Cerebellar cortex (tissue), 1 donor: ENCODE measurements around the gene ABHD2.
A peak's percentile ranks its signal among the peaks of the same experiment; 100 is the strongest.

Source experiments
- DNase-seq: peaks from one replicate; pipeline ENCODE4 v3.0.0-alpha.2; 2015; ENCODE audit warnings: low spot score

ABHD2 gene

DNA sequence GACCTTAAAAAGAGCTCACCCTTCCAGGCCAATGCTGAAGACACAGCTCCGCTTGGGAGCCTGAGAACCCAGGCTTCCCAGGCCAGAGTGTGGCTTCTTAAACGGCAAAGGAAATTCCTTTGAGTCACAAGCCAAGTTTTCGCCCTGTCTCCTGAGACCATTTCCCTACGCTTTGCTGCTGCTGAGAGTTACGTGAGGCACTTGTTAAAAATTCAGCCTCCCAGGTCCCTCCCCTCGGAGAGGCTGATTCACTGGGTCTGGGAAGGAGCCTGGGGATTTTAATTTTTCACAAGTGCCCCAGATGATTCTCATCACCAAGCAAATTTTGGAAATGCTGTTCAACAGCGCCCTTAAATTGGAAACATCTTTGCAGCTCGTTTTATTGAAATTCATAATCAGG, 107.6 kb downstream of the ABHD2 start:
- no peak for DNase-seq

DNA sequence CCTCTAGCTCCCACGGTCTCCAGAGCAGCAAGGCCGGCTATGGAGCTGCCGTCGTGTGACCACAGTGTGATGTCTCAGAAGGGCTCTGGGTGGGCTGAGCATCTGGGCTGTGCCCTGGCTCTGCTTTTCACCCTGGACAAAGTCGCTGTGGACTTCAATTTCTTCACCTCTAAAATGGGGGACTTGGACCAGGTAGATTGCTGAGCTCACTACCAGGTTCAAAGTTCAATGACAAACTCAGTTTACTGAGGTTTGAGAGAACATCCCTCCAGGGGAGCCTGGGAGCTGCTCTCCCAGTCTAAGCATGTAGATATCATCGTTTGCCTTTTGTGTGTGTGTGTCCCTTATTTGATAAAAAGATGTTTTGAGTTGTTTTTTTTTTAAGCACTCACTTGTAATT, 108.0 kb downstream of the ABHD2 start:
- no peak for DNase-seq

DNA sequence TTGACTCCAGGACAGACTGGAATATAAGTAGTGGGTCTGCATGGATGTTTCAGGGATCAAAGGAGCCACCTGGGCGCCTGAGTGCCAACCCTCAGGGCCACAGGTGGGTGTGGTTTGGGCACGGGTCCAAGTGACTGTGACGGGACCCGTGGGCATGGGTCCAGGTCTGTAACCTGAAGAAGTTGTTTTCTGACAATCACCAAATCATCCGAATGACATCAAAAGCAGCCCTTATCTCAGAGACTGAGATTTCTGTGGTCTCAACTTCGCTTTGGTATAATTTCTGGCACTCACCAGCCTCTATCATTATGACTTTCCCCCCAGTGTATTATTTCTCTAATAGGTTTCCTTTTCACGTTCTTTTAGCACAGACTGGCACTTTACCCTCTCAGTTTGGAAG, 108.7 kb downstream of the ABHD2 start:
- no peak for DNase-seq

DNA sequence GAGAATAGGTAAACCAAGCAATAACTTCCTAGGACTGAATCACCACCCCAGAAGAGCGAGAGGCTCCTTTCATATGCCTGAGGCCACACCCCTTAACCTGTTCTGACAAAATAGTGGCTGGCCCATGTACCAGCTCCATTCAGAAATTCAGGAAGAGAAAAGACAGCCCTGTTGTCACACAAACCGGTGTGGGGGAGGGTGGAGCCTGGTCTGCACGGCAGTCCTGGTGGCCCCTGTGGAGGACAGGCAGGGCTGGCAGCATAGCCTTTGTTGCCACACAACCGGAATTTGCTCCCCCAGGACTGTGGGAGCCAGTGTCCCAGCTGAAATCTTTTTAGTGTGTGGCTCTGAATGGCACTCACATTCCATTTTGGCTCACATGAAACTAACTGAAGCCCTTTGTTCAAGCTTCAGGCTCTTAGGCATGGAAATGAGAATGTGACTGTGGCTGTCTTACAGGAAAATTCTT, 109.3 kb downstream of the ABHD2 start:
- peak; percentile 30 for DNase-seq

DNA sequence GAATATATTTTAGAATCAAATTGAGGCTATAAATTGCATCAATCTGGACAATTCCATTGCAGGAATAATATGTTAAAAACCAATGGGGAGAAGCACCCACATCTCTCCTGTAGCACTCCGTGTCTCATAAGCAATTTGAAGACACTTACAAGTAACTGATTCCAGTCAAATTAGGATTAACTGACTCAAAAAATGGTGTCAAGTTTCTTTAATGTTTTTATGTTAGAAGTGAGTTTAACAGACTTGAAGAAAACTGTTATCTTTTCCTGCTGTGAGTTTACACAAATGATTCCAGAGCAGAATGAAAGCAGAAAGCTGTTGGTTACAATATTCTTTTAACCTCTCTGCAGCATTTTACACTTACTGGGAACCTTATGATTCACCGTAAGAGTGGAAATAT, 109.9 kb downstream of the ABHD2 start:
- DNase-seq: no peak

DNA sequence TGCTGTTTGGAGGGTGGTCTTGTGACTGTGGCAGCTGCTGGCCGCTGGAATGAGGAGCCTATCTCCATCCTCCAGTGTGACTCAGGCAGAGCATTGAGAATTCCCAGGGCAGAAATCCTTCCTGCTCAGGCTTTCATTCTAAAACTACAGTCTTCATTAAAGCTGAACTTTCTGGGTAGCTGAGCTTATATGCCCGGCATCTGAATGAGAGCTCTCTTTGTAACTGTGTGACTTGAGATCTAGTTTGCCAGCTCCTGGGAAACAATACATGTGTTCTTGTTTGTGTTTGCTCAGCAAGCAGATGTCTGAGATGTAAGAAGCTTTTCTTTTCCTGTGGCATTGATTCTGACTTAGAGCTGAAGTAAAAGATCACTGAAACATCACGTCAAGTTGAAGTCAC, 110.7 kb downstream of the ABHD2 start:
- DNase-seq: no peak

DNA sequence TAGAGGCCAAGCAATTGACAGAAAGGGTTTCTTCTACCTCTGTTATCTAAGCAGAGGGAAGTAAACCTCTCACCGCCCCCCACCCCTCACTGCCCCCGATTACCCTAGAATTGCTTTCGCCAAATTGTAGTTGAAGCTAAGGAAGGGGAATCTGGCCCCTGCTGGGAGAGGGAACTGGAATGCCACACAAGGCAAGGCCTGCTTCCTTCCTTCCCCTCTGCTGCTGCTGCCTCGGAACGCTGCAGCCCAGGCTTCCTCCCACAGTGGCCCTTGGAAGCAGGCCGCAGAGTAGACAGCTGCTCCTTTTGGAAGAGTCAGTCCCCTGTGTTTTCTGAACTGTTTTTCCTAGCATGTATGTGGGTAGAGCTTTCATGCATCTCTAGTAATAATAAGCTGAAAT, 111.5 kb downstream of the ABHD2 start:
- DNase-seq: peak; percentile 49

DNA sequence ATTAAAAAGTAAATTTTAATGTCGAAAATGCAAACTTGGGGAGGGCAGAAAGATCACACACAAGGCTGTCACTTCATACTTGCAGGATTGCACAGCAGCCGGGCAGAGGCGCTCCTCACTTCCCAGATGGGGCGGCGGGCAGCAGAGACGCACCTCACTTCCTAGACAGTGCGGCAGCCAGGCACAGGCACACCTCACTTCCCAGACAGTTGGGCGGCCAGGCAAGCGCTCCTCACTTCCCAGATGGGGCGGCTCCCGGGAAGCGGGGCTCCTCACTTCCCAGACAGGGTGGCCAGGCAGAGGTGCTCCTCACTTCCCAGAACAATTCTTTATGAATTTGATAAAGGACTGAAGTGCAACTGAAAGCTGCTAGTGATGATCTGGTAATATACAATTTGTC, 111.9 kb downstream of the ABHD2 start:
- no peak for DNase-seq

DNA sequence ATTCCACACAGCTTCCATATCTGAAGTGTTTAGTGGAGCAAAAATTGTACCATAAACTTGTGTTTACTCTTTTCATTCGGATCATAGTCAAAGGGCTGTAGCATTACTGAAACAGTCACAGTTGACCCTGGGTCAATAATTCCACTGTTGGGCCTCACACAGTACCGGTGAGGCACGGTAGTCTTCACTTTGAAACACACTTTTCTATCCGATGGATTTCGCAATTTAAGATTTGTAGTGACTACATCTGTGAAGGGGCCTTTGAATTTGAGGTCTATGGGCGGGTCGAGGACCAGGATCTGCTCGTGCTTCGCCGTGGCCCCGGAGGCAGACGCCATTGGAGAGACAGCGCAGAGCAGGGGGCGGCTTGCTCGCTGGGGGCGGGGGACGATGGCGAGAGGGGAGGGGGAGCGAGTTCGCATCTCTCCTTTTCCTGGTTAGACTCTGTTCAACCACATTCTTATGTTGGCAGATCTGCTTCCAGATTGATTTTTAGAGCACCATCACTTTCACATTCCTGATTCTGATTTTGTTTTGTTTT, 113.3 kb downstream of the ABHD2 start:
- no peak for DNase-seq

DNA sequence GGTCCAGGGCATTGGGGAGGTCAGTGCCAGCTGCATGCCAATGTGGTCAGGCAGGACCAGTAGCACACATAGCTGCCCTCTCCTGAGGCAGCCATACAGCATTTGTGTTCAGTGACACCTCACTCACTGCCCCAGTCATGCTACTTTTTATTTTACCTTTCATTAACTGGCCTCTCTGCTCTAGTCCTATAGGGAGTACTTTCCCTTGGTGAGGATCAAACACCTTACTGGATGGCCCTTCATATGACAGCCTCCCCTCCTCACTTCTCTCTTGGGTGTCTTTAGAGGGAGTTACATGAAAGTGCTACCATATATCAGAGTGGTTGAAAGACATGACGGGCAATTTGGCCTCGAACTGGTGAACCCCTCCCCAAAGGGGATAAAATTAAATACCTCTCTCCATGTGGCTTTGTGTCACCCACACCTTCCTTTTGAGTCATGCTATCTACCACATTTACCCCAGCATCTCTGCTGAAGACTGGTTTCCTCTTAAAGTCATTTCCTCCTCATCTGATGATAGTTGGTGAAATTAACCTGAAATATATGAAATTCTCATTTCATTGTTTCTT, 115.5 kb downstream of the ABHD2 start:
- DNase-seq: no peak

DNA sequence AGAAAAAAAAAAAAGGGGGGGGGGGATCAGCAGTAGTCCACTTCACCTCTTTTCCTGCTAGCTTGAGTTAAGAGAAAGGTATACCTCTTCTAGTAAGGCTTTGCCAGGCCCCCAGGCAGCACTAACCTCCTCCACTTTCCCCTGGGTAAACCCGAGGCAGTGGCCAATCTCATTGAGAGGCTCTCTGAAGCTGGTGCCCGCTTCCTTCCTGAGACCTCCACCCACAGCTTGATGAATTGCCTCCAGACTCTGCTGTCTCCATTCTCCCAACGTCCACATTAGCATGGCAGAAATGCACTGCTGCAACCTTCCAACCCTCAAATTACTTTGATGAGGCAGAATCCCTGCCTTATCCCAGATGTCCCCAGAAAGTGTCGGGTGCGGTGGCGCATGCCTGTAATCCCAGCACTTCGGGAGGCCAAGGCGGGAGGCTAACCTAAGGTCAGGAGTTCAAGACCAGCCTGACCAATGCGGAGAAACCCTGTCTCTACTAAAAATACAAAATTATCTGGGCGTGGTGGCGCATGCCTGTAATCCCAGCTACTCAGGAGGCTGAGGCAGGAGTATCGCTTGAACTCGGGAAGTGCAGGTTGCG, 117.8 kb downstream of the ABHD2 start:
- no peak for DNase-seq

DNA sequence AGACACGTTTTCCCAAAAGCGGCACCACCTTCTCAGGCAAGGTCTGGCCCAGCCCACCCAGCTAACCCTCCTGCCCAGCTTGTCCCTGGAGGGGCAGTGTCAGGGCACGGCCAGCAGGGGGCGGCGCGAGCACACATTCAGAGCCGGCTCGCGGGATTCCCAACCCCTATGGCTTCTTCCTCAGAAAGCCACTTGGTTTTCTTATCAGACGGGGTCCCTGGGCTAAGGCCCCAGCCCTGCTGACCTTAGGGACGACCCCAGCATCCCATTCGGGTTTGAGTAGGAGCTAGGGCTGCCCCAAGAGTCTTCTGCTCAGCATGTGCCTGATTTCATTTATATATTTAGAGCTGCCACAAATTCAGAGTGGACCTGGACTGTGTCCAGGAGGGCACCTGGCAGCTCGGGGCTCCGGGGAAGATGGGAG, 118.7 kb downstream of the ABHD2 start:
- peak; percentile 74 for DNase-seq

DNA sequence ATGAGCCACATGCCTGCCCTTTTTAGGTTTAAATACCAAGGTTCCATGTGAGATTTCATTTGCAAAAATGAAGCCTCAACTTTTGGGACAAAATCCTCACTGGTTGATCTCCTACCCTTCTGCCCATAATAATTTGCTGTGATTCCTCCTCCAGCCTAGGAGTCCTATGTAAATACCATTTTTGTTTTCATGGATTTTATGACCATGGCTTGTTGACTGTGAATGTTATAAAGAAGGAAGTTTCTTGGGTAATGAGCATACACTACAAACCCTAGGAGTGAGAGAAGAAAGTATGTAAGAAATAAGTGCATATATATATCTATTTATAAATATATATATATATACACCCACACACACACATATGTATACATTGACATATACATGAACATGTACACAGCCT, 120.0 kb downstream of the ABHD2 start:
- DNase-seq: no peak

DNA sequence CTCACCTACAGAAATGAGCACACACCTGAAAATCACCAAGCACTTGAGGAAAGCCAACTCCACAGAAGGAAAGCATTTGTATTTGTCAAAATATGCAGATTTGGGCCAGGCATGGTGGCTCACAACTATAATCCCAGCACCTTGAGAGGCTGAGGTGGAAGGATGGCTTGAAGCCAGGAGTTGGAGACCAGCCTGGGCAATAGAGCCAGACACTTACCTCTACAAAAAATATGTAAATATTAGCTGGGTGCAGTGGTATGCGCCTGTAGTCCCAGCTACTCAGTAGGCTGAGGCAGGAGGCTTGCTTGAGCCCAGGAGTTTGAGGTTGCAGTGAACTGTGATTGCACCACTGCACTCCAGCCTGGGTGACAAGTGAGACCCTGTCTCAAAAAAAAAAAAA, 120.8 kb downstream of the ABHD2 start:
- no peak for DNase-seq

DNA sequence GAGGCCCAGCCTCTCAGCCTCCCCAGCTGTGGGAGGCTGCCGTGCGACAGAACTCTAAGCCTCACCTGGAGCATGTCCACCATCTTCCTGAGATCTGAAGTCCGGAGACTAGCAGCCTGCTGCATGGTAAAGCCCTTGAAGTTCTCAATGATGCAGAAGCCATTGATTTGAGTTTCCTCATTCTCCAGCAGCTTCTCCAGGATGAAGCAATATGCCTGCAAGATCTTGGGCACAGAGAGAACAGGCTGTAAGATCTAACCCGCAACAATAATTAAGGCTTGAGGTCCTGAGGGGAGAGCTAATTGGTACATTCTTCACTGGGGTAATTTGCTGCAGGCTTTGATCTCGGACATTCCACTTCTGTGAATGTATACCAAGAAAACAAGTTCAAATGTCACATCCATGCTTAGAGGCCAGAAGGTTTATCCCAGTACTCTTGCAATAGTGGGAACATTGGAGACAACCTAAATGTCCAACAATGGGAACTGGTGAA, 123.5 kb downstream of the ABHD2 start:
- no peak for DNase-seq

DNA sequence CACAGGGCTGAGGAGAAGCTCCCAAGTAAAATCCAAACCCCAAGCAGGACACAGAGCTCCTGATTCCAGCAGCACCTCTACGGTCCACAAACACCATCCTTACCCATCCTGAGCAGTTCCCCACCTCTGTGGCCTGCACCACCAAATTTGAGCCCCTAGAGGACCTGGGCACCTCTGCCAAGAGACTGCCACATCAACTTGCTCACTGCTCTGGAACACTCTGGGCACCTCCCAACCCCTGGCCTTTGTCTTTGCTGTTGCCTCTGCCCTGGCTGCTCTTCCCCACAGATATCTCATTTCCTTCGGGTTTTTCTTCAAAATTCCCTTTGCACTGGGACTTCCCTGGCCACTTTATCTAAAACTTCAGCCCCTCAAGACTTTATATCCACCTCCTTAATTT, 127.4 kb downstream of the ABHD2 start:
- no peak for DNase-seq

DNA sequence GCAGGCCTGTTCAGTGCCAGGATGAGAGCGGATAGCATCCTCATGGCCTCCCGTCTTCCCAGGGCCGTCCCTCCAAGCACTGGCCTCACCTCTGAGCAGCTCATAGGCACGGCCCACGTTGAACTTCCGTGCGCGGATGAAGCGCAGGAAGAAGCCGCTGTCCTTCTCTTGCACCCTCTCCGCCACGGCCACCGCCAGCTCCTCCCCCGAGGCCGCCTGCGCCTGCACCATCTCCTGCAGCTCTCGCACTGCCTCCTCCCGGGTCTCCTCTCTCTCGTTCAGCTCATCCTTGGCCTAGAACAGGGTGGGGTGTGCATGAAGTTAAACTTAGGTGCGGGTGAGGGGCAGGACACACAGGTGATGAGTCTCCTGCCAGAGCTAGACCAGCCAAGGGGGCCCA, 128.8 kb downstream of the ABHD2 start:
- DNase-seq: no peak

DNA sequence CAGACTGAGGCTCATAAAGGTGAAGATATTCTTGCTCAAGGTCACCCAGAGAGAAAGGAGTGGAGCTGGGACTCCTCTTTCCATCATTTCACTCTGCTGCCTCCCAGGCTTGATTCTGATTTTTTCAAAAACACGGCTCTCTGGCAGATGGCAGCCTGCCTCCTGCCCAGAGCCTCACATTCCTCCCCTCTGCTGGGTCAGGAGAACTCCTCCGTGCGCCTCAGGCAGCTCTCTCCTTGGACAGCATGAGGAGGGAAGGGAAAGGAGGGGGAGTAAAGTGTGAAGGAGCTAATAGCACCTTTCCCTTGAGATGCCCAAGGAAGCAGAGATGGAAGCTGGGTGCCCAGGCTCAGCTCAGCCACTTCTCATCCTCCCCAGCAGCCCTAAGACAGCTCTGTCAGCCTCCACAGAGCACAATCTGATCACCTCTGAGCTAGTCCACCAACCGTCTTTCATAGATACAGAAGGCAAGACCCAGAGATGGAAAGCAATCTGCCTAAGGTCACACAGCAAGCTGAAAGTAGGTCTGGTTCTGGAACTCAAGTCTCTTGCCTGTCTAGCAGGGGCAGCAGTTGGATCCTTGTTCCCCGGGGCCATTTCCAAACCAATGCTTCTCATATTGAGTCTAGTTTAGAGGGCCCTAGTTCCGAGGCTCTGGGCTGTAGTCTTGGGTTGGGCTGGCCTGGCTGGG, 129.6 kb downstream of the ABHD2 start:
- no peak for DNase-seq

DNA sequence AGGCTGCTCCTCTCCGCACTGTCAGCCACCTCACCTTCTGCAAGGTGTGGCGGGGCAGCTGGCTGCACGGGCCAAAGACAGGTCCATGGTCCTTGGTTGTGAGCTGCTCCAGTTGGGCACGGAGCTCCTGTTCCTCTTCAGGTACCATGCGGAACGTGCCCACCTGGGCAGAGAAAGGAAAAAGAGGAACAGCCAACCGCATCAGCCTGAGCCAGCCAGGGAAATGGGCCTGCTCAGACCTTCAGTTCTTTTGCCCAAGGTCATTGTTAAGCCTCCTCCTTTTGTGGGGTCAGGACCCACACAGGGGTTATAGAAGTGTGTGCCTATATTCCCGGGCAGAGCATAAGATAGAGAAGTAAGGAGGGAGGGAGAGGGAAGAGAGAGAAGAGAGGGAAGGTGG, 130.3 kb downstream of the ABHD2 start:
- DNase-seq: no peak

DNA sequence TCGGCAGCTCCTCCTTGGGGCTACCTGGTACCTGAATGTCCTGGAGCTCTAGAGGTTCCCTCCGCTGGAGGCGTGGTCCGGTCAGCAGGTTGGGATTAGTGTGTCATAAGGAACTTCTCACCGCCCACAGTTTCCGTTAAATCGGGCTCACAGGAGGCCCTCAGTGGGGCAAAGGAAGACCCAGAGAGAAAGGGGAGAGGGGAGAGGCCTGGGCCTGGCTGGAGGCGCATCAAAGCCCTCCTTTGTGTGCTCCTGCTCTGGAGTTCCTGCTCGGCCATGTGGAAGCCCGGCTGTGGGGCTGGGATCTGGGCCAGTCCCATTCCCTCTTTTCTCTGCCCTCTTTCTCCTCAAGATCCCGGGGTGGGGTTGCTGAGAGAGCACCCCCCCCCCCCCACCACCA, 133.3 kb downstream of the ABHD2 start, which contains the start of gene RLBP1:
TSS of gene RLBP1 (minus strand) at position 37 of the 400 bp plus-strand sequence. CDS start 2,604 bp downstream, outside the sequence.
- DNase-seq: no peak

DNA sequence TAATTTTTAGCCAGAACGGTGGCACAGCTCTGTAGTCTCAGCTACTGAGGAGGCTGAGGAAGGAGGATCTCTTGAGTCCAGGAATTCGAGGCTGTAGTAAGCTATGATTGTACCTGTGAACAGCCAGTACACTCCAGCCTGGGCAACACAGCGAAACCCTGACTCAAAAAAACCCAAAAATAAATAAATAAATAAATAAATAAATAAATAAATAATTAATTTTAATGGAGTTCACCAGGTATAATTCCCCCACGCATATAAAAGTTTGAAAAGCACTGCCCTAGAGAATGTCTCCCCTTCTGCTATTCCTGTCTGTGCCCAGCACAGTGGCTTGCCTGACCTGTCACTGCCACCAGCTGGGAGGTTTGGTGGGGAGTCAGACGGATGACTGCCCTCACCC, 137.3 kb downstream of the ABHD2 start:
- no peak for DNase-seq

DNA sequence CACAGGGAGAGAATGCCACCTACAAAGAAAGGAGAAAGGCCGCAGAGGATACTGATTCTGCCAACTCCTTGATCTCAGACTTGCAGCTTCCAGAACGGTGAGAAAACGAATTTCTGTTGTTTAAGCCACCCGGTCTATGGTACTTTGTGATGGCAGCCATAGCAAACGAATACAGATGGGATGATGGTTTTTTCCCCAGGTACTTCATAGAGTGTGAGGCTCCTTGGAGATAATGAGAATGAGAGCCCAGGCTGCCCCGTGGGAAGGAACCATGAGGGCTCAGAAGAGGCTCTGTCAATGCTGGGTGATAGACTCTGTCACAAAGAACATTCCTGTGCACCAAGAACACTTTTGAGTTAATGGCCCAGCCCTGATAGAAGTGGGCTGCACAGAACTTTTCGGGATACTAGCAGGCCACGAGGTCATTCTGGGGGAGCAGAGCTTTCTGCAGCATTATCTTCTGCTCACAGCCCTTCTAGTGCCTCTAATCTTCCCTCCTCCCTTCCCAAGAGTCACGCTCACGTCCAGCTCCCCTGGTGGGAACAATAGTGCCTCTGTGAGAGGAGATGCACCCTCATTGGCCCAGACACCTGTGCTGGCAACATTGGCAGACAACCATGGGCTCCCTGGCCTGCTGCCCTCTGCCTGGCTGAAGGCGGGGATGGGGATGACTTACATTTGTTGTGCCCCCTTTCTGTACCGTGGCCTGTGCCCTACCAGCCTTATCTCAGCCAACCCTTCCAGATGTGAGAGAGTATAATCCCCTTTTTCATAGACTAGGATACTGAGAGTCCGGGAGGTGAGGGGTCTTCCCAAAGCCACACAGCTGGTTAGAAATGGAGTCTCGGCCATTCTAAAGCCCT, 138.3 kb downstream of the ABHD2 start:
- DNase-seq: no peak
